GM18520 (cell line): ENCODE data around the gene ARPC1B.
"Not testable (repeated sequence)": the region's sequence is repeated elsewhere in the genome, so short reads cannot be mapped to it uniquely, and the experiment has no call there.

Source experiments
- ATAC-seq: cut with Tn5 transposase; IDR thresholded peaks from one replicate; pipeline ENCODE4 v1.9.1; 2021; ENCODE audit not compliant: unreplicated experiment

ARPC1B gene

GRCh38 chr7:99387239-99387635 lies 12.7 kb downstream of the ARPC1B start:
- not testable (repeated sequence) for ATAC-seq

- no peak for ATAC-seq
Observed at GRCh38 chr7:99387912-99388311, 13.4 kb downstream of the ARPC1B start.

GRCh38 chr7:99389772-99390171 lies 15.2 kb downstream of the ARPC1B start:
- no peak for ATAC-seq

- ATAC-seq: no peak
Observed at GRCh38 chr7:99390941-99391602, 16.5 kb downstream of the ARPC1B start.

DNA sequence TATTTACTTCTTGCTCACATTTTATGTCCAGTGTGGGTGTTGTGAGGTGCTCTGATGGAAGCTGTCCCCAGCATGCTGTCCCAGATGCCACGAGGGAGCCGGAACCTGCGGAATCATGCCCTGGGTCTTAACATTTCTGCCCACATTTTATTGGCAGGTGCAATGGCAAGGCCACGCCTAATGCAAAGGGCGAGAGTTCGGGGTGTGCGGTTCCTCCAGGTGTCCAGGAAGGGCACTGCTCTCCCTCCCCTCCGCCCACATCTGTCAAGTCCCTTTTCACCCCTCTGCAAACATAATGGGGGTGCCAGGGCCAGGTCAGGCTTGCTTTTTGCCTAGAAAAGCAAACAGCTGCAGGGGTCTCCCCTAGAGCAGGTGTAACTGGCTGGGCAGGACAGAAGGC lies 17.5 kb downstream of the ARPC1B start:
- ATAC-seq: no peak

- ATAC-seq: no peak
Observed at GRCh38 chr7:99392659-99393354, 18.3 kb downstream of the ARPC1B start.

GRCh38 chr7:99393355-99394187 lies 19.0 kb downstream of the ARPC1B start:
- no peak for ATAC-seq

GRCh38 chr7:99394188-99394502 lies 19.6 kb downstream of the ARPC1B start:
- no peak for ATAC-seq

DNA sequence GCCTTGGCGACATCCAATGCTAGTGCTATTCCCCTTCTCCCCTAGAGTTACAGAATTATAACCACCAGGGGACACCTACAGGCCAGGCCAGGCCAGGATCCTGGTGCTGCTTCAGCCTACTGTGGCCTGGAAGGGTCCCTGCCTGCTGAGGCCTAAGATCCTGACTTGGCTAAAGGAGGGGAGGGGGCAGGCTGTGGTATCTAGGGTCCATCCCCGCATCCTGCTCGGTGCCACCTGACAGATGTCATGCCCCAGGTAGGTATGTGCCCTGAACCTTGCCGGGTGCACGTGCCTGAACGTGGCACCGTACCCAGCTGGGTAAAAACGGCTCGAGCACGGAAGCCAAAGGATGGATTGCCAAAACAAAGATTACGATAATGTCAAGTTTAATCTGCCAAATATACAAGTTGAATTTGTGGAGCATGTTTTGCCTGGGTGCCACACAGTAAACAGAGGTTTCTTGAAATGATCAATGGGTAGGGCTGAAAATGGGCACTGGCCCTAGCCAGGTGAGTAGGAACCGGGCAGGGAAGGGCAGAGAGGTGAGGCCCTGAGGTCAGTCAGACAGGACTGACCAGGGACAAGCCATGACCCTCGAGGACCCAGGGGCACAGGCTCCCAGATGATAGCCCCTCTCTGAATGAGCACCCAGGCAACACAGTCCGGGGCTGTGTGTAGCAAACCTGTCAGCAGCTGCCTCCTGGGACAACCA lies 21.2 kb downstream of the ARPC1B start:
- ATAC-seq: no peak

- ATAC-seq: no peak
Observed at GRCh38 chr7:99396418-99397296, 22.1 kb downstream of the ARPC1B start.

DNA sequence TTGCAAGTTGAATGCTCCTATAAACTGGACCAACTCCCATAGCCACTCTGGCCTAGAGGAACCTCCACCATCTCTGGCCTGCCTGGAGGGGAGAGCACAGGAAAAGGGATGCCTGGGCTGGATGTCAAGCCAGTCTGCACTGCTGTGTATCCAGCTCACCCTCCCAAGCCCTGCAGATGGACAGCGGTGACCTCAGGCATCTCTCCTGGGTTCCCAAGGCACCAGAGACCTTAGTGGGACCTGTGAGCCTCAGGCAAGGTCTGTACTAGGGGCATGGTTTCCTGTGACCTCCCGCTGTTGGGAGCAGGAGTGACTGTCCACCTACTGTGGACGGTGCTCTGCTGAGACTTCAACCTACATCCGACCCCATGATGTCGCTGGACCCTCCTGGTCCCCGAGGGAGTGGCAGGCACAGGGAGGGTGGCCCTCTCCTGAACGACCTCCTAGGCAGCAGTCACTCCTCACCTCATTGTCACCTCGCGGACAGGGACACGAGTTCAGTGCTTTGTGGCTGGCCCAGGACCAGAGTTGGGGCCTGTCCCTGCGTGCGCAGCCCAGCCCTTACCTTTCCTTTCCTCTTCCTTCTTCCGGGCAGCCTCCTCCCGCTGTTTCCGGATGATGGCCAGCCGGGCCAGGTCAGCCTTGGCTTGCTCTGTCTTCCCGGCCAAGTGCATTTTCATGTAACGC lies 22.9 kb downstream of the ARPC1B start:
- no peak for ATAC-seq

DNA sequence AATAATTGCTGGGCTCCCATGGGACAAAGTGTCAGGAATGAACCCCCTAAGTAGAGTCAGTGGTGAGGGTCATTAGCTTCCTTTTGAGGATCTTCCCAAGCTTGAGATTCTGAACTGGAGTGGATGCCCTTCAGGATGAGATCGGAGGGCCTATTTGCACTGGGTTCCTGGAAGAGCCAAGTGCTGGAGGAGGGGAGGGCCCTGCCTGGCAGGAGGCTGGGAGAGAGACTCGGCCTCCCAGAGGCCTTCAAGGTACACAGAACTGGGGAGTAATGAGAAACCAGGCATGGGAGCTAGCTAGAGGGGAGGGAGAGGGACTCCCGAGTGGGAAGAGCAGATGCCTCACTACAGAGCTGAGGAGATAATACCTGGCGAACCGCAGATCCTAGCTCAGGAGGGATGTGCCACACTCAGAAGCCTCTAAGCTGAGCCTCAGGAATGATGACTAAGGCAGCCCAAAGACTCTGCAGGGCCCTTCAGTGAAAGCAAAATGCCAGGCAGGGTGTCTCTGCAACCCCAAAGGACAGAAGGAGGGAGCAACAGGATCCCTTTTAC lies 24.4 kb downstream of the ARPC1B start:
- no peak for ATAC-seq

GRCh38 chr7:99399597-99399996 lies 25.1 kb downstream of the ARPC1B start:
- ATAC-seq: no peak

- no peak for ATAC-seq
Observed at GRCh38 chr7:99402854-99403253, 28.3 kb downstream of the ARPC1B start.

GRCh38 chr7:99403764-99404163 lies 29.2 kb downstream of the ARPC1B start:
- ATAC-seq: no peak

- no peak for ATAC-seq
Observed at GRCh38 chr7:99404235-99404976, 29.9 kb downstream of the ARPC1B start.

- ATAC-seq: no peak
Observed at GRCh38 chr7:99404977-99405320, 30.4 kb downstream of the ARPC1B start.

DNA sequence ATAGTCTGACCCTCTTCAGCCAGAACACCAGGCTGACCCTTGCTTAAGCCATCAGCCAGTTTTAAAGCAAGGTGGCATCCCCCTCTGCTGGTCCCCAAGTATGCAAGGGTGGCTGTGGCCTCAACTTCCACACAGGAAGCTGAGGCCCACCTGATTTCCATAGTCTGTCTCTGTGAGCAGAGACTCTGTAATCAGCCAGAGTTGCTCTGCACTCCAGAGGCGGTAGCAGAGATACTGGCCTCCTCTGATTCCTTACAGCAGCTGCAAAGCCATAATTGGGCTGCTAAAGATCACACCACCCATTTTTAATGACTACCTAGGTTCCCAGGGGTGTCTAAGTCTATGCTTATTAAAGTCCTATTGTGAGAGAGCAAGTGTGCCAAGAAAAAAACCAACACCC lies 32.0 kb downstream of the ARPC1B start:
- ATAC-seq: no peak

DNA sequence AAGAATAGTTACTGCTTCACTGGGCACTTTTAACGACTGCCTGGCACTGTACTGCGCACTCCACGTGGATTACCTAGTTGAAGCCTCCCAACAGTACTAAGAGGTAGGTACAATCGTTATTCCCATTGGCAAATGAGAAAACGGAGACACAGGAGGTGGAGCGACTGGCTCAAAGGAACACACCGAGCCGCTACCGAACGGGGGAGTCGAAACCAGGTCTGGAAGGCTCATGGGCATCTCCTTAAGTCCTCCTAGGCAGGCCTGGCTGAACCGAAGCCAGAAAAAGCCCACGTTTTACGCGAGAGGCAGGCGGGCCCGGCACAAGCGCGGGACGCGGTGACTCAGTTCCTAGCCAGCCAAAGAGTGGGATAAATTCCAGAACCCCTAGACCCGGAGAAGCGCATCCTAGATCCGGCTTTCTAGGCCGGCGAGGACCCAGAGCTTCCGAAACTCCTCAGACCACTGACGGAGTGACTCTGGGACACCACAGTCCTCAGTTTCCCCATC lies 33.4 kb downstream of the ARPC1B start:
- ATAC-seq: no peak
